ENCODE measurements around the gene KHDRBS2.
"Not testable (repeated sequence)": the region's sequence is repeated elsewhere in the genome, so short reads cannot be mapped to it uniquely, and the experiment has no call there.

KHDRBS2 gene

DNA sequence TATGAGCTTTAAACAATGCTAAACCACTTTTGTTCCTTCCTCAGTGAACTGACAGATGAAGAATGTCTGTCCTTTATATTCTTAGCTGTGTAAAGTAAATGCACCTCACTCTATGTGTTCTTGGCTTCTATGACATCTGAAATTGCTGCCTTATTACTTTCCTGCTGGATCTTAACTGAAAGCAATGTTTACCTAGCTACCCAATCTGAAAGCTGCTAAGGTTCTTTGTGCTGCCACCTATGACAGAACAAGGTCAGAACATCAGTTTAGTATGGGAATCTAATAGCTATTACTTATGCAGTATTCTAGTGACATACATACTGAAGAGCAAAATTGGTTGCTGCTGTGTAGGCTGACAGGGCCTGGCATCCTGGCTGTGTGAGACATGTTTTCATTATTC, 444.1 kb downstream of the KHDRBS2 start:
- DNase-seq = no peak

DNA sequence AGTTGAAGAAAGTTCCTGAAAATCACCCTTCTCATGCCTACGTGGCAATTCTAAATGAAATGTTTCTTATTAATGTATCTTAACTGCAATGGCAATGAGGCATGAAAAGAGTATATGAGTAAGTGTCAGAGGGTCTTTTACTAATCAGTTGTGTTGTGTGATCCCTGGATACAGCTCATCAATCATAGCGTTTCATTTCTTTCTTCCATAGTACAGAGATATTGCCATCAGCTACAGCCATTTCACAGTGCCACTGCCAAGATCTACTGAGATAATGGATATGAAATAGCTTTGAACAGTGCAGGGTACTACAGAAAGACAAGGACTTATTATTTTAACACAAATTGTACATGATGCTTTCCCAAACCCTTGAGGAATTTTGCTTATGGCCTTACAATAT, 450.8 kb downstream of the KHDRBS2 start:
- DNase-seq = no peak

DNA sequence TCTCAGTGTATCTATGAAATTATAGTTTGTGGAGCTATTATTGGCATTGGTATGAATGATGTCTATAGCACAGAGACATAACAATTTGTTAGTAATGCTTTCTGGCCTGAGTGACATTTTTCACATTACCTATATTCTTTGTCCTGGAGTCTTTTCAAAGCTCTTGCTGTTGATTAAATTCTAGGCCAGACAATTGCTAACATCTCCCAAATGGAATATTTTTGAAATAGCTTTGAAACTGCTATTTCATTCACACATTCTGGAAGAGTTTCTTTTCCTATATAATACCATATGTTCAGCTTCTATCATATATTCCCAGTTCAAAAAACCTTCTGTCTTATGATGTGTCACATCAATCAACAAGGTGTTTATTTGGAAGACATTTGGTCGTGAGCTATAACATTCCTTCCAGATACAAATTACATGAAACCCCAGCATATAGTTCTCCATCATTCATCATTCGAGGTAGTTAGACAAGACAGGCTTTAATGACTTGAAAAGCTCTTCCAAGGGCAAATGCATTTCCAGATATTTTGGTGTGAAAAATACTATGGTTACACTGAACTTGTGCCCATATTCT, 452.8 kb downstream of the KHDRBS2 start:
- no peak for DNase-seq

DNA sequence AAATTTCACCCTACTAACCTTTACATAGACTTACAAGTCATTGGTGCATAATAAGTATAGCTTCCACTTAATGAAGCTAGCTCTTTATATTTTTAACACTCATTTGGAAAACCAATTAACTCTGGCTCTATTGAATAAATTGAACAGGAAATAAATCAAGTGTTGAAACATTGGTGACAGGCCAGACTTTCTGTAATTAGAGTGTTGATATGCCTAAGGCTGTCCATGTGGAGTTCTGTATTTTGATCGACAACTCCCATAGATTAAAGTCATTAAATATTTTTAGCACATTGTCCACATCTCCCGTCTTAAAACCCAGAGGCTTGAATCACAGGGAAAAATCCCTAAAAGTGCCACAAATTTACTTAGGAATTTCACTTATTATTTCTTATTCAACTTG, 468.3 kb downstream of the KHDRBS2 start:
- no peak for DNase-seq

GRCh38 chr6:61810047-61810446, 476.0 kb downstream of the KHDRBS2 start:
- no peak for DNase-seq

DNA sequence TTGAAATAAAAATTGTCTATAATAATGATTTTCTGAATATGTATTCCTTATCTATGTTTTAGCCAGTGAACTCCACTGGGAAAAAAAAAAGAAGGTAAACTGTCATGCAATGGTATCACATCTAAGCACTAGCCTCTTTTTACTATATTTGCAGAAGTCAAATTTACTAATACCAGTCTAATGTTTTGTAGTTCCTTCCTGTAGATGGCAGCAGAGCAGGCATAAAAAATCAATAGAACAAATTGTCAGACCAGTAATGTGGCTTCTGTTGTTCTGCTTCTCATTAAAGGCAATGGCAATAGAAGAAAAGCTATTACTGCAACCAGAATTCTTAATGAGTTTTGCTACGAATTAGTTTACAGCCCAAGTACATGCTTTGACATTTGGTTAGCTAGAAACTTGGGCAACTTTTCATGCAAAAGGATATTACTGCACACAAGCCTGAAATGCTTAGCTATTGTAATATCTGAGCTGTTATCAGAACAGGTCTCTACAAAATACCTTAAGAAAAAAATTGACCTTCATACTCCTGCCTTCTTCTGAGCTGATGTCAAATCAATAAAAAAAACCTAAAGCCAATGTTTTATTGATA, 476.9 kb downstream of the KHDRBS2 start:
- no peak for DNase-seq

DNA sequence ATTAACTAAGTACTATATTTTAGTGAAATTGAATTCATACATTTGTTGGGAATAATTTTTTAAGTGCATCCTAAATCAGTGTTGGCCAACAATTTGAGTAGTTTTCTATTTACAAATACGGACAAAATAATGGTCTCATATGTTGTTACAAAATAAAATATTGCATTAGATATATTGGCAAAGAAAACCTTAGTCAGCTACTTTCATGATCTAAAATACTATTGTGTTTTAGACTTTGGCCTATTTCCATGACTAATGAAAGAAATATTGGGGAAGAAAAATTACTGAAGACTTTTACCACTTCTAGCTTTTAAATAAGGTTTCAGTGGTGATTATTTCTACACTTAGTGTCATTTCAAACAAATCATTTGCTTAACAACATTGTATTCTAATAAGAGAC, 498.0 kb downstream of the KHDRBS2 start:
- no peak for DNase-seq

- not testable (repeated sequence) for DNase-seq
Observed at GRCh38 chr6:61769446-61769845, 516.6 kb downstream of the KHDRBS2 start.

GRCh38 chr6:61755739-61756138, 530.3 kb downstream of the KHDRBS2 start:
- no peak for DNase-seq

GRCh38 chr6:61751986-61752385, 534.0 kb downstream of the KHDRBS2 start:
- DNase-seq = no peak

- DNase-seq = no peak
Observed at GRCh38 chr6:61745994-61746393, 540.0 kb downstream of the KHDRBS2 start.

DNA sequence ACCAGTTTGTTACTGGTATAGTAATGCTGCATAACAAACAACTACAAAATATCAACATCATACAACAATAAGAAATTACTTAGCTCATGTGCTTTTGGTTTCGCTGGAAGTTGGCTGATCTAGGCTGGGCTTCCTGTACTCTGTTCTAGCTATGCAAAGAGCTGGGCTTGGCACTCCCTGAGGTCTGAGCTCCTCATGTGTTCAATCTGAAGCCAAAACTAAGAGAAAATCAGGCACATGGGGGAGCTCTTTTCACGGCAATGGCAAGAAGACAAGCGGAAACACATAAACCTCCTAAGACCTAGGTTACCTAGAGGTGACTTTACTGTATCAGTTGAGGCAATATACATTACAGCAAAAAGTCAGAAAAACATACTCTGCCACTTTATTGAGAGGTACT, 574.2 kb downstream of the KHDRBS2 start:
- no peak for DNase-seq

- DNase-seq = no peak
Observed at GRCh38 chr6:61688165-61688564, 597.9 kb downstream of the KHDRBS2 start.

- DNase-seq = no peak
Observed at GRCh38 chr6:61682562-61682961, 603.5 kb downstream of the KHDRBS2 start.

- DNase-seq = no peak
Observed at GRCh38 chr6:61679625-61680024, 606.4 kb downstream of the KHDRBS2 start.

GRCh38 chr6:61675734-61676133, 610.3 kb downstream of the KHDRBS2 start:
- no peak for DNase-seq

- DNase-seq = no peak
Observed at GRCh38 chr6:61649845-61650244, 636.2 kb downstream of the KHDRBS2 start.

GRCh38 chr6:61640463-61640862, 645.6 kb downstream of the KHDRBS2 start:
- DNase-seq = no peak
